Muscle of arm (tissue), 12 donors: ENCODE measurements around the gene SCUBE2. TPM values are rescaled to one million over a fixed set of nuclear protein-coding genes. Genes with fewer than 3 reads are reported as not detected.

ENCODE experiments used
- polyA plus RNA-seq, 12 donors: library from polyadenylated mRNA; unstranded; fragments of 120-200 nt; gene quantifications; one replicate each; pipeline ENCODE4 v1.2.1, GENCODE V29; 2013; ENCODE audit not compliant: insufficient read length in 12 of 12

The SCUBE2 gene
- polyA plus RNA-seq, 12 donors = 24.0 to 46.9 (median 32.6) TPM; not detected in 1

Other genes with a start within 250 kb of the SCUBE2 start
- 10 to 100 TPM in 11 of 12 donors, not detected in 1; 18.4 to 26.5 (median 22.8) TPM for gene AKIP1, start 180.4 kb downstream of the SCUBE2 start, polyA plus RNA-seq
- under 1 TPM in 1 of 12 donors, not detected in 11; 0.22 TPM for gene C11orf16, start 158.7 kb downstream of the SCUBE2 start, polyA plus RNA-seq
- gene ASCL3, start 148.6 kb downstream of the SCUBE2 start, polyA plus RNA-seq = under 1 TPM in 1 of 12 donors, not detected in 11; 0.90 TPM
- gene TMEM9B, start 127.2 kb downstream of the SCUBE2 start, polyA plus RNA-seq = 10 to 100 TPM in 11 of 12 donors, not detected in 1; 31.7 to 54.2 (median 41.3) TPM
- 1 to 10 TPM in 5 of 12 donors, under 1 TPM in 5, not detected in 2; 0.76 to 1.4 (median 0.99) TPM for gene NRIP3, start 87.6 kb downstream of the SCUBE2 start, polyA plus RNA-seq
- 10 to 100 TPM in 11 of 12 donors, not detected in 1; 57.5 to 96.2 (median 80.9) TPM for gene DENND5A, start 173.8 kb upstream of the SCUBE2 start, polyA plus RNA-seq
- 10 to 100 TPM in 11 of 12 donors, not detected in 1; 13.3 to 58.9 (median 18.6) TPM for gene TMEM41B, start 223.0 kb upstream of the SCUBE2 start, polyA plus RNA-seq